Gastrocnemius medialis (tissue), 4 donors: ENCODE results near the gene INPP4B.

Source experiments
- POLR2A ChIP-seq, 2 donors: fragments of 450-650 bp; IDR thresholded peaks; one replicate each; pipeline ENCODE4 v1.6.1; 2017; ENCODE audit warnings: antibody characterized with exemption in 2 of 2, mild to moderate bottlenecking in 2 of 2, moderate library complexity in 2 of 2
- TF ChIP-seq, protein P1 (sequence below), 5 experiments: fragments of 450-650 bp in 3 of 5; fragments of 200-600 bp in 2 of 5; sonication (generic) in 2 of 5; IDR thresholded peaks in 4 of 5; conservative IDR thresholded peaks in 1 of 5; 1 replicate in 4 of 5; 2 replicates in 1 of 5; pipeline ENCODE4 v1.5.1; 2016 to 2019; ENCODE audit warnings: antibody characterized with exemption in 5 of 5, mild to moderate bottlenecking in 3 of 5, moderate library complexity in 3 of 5

GRCh38 chr4:142363686-142364085, 482.4 kb downstream of the INPP4B start:
- TF ChIP-seq, protein P1, sequence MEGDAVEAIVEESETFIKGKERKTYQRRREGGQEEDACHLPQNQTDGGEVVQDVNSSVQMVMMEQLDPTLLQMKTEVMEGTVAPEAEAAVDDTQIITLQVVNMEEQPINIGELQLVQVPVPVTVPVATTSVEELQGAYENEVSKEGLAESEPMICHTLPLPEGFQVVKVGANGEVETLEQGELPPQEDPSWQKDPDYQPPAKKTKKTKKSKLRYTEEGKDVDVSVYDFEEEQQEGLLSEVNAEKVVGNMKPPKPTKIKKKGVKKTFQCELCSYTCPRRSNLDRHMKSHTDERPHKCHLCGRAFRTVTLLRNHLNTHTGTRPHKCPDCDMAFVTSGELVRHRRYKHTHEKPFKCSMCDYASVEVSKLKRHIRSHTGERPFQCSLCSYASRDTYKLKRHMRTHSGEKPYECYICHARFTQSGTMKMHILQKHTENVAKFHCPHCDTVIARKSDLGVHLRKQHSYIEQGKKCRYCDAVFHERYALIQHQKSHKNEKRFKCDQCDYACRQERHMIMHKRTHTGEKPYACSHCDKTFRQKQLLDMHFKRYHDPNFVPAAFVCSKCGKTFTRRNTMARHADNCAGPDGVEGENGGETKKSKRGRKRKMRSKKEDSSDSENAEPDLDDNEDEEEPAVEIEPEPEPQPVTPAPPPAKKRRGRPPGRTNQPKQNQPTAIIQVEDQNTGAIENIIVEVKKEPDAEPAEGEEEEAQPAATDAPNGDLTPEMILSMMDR (IDR thresholded peaks at IDR 0.05 in 4 of 5, conservative IDR thresholded peaks at IDR 0.05 in 1 of 5), result no peak
- TF ChIP-seq POLR2A (IDR thresholded peaks at IDR 0.05), result no peak
